GM08714 (cell line): ENCODE measurements around the gene CCDC171.

ENCODE experiments used
- H3K4me3 ChIP-seq: fragments of 200-500 bp; sonication (Bioruptor generic); 2 replicates; pipeline ENCODE4 v1.5.1; 2014; ENCODE audit warnings: mild to moderate bottlenecking, low read length, inconsistent platforms
- ZNF274 ChIP-seq: IDR thresholded peaks from 2 replicates; pipeline ENCODE4 v1.6.1; 2012; ENCODE audit warnings: mild to moderate bottlenecking, low read depth, low read length

The CCDC171 gene

DNA sequence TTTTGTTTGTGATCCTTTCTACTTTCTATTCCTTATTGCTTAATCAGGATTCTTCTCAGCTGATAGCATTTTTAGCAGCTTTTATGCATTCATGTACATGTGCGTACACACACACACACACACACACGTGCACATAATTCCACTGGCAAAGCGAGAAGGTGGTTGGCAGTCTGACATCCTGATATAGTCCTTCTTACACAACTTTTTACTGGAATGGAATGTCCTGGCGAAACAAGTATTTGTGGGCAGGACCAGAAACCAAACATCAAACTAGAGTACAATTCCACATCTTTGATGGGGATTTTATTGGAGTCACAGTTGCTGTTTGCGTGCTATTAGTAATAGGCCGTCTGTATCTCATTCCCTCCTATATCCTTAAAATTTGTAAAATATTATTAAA, 356.5 kb downstream of the CCDC171 start:
- no peak overlapping the region for H3K4me3 ChIP-seq
- TF ChIP-seq ZNF274 = no peak

DNA sequence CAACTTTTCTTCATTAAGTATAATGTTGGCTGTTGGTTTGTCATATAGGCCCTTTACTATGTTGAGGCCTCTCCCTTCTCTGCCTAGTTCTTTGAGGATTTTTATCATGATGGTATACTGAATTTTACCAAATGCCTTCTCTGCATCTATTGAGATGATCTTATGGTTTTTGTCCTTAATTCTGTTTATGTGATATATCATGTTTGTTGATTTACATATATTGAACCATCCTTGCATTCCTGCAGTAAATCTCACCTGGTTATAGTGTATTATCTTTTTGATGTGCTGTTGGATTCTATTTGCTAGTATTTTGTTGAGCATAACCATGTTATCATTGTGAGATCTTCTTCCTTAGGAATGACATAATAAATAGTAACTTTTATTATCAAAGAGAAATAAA, 362.9 kb downstream of the CCDC171 start:
- H3K4me3 ChIP-seq = no peak overlapping the region
- TF ChIP-seq ZNF274 = no peak

DNA sequence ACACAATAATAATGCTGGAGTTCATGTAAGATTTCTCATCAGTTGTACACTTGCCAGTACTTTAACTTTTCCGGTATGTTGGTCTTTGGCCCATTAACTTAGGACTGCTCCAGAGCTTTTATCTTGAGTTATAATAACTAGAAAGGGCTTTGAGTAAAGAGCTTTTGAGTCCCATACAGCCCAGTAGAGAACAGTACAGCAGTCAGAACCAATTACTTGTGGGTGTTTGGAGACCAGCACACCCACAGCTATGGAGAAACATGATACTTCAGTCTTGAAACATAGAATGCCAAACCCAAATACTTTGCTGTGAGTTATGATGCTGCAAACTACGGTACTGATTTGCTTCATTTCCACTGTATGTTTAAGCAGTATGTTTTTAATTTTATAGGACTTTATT, 374.3 kb downstream of the CCDC171 start:
- H3K4me3 ChIP-seq = no peak overlapping the region
- no peak for TF ChIP-seq ZNF274

DNA sequence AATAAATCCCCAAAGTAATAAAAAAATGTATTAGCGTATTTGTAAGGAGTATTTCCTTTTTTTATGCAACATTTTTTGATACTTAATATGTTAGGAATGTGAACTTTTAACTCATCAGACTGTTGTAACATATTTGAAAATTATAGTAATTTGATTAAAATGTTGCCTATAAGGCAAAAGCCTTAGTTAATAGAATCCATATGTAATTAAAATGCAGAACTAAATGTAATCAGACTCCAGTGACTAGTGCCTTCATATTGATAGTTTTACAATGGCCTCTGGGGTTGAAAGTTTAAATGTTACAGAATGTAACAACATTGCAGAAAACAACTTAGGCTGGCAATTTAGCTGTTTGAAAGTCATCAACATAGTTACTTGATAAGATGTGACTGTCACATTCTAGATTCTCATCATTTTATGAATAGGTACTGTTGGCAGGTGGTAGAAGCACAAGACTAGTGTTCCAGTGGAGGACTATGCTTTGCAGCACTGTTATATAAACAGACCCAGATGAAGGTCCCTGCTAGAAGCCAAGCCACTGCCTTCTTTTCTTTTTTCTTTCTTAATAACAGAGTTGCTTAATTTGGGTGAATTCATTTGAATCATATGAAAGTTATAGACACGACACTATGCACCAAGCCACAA, 382.9 kb downstream of the CCDC171 start:
- TF ChIP-seq ZNF274 = no peak
- H3K4me3 ChIP-seq = no peak overlapping the region

DNA sequence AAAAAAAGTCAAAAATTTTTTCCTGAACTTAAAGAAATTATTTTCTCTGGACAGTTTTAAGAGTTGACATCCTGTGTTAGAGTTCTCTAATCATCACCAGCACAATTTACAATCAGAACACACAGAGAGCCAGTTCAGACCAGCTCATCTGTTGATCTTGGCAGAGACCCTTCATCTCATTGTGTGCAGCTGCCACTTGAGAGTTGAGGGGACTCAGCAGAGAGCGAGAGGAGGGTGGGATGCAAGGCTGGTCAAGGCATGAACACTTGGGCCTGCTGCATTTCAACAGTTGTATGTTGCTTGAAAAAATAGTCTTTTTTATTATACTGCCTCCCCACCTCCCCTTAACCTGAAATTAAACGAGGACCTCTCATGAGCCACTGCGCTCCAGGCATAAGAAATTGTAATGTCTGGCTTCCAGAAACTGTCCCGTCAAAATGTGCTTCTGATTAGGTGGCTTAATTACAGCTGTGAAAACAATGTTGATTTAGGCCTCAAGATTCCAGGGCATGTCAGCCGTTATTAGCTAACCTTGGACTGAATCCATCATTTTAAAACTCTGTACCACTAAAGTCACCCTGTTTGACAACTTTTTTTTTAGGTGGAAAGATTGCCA, 383.6 kb downstream of the CCDC171 start:
- no peak overlapping the region for H3K4me3 ChIP-seq
- no peak for TF ChIP-seq ZNF274

DNA sequence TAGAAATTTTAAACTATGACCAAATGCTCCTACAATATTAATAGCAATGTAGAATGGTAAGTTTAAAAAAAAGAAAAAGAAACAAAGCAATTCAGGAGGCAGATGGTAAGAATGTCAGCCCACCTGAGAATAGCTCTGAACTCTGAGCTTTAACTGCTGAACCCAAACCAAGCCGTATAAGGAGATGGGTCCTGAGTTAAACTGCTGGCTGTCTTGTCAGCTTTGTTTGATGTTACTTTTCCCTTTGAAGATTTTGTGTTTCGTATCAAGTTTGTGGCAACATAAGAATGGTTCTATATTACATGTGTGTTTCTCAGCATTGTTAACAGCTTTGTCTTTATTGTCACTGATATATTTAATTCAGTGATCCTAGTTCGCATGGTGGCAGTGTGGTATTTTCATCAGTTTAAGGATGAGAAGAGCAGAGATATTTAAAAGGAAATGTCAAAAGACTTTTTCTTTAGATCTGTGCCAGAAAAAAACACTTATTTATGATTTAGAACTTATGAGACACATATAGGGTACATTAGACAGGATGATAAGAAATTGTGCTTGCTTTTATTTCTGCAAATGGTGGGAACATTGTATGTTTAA, 390.1 kb downstream of the CCDC171 start:
- H3K4me3 ChIP-seq = no peak overlapping the region
- no peak for TF ChIP-seq ZNF274

DNA sequence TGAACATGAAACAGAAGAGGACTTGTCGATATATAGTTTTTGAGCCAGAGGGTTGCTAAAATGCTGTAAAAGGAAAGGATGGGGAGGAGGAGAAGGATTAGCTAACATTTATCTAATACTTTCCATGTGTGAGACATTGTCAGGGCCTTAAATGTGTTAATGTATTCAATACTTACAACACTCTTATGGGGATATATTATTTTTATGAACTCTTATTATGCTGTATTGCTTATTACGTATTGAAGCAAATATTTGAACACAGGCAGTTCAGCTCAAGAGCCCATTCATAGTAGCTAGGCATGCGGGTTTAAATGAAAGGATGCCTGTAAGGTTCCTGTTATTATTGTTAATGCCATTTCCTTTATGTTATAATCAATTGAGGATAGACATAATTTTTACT, 391.5 kb downstream of the CCDC171 start:
- no peak for TF ChIP-seq ZNF274
- H3K4me3 ChIP-seq = no peak overlapping the region

DNA sequence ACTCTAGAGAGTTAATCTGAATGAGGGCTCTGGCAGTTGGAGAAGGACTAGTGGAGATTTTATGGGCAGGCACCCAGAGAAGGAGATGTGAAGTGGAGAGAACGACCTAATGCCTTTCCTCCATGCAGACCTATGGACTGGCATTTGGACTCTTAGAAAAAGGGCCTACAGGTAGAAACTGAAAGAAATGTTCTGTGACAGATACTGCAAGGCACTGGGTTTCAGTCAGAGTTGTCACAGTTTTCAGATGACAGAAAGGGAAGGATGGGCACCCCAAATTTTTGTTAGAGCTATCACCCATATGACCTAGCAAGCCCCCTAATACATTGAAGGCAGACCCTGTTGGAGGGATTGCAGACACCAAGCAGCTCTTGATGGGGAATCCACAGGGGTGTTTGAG, 406.8 kb downstream of the CCDC171 start:
- TF ChIP-seq ZNF274 = no peak
- H3K4me3 ChIP-seq = no peak overlapping the region

DNA sequence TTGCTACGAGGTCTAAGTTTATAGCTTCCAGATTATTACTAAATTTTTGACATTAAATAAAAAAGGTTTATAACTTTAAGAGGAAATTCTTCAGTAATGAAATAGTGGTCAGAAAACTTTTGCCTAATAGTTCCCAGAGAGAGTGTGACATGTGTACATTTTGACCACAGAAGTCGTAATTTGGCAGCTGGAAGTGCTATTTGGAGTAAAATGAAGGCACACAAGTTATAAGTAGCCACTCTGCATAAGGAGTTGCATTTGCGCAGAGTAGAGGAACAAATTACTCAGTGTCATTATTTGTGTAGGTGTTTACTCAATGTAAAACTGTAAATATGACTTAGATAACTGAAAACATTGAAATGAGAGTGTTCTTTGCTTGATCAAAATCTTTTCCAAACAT, 408.4 kb downstream of the CCDC171 start:
- no peak overlapping the region for H3K4me3 ChIP-seq
- no peak for TF ChIP-seq ZNF274

DNA sequence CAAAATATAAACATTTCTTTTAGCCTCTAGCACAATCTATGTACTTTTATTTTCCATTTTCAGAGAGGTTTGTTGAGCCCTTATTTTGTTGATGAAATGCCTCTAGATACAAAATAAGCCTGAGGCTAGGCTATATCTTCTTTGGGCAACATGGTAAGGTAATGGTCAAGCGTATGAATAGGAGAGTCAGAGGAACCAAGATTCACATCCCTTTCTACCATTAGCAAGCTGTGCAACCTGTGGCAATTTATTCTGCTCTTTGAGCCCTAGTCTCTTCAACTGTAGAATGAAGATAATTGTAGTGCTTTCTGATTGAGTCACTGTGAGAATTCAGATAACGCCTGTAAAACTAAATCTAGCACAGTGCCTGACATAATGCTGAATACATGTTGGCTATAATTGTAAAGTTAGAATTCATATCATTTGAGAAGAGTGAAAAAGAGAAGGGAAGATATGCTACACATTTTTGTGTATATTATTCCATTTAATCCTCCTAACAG, 412.5 kb downstream of the CCDC171 start:
- no peak for TF ChIP-seq ZNF274
- no peak overlapping the region for H3K4me3 ChIP-seq

DNA sequence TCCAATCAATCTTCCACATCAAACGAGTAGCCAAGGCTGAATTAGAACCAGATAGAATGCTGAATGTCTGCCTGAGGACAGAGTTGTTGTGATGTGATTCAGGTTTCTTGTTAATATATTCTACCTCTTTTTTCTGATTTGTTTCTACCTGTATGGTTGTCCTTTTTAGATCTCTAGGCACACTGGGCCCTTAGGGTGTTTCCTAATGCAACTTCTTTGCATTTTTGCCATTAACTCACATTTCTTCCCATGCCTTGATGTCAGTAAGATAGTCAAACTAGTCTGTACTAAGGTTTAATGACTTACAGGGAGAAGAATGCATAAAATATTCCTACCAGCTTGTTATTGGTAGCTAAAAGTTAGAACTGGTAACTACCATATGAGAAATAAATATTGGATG, 413.6 kb downstream of the CCDC171 start:
- no peak for TF ChIP-seq ZNF274
- no peak overlapping the region for H3K4me3 ChIP-seq

DNA sequence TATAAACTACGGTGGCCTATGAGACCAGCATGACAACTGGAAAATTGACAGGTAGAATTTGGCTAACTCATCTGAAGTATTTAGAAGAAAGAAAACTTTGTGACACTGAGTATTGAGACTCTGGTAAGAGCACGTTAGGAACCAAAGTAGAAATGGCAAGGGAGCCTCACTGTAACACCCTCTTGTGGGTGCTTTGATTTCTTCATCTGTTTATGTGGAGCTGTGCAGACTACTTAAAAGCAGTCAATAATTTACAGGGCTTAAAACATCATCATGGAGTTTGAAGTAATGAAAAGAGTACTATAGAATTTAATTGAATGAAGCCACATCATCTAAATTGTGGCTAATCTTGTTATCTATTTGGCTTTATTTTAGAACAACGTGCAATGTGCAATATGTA, 414.2 kb downstream of the CCDC171 start:
- TF ChIP-seq ZNF274 = no peak
- no peak overlapping the region for H3K4me3 ChIP-seq

DNA sequence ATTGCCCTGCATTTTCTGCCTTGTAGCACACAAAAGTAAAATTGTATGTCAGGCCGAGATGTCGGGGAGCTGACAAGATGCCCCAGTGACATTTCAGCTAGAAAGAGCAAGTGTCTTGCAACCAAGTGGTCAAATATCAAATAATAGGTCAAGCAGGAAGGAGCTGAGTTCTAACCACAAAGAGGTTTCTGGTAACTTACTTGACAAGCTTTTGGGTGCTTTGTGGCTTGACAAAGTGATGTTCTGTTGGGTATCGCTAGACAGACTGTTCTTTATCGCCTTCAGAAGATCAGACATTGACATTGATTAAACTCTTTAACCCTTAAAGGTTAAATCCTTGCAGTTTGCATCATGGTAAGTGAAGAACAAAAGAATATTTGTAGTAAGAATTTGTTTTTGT, 419.9 kb downstream of the CCDC171 start:
- no peak overlapping the region for H3K4me3 ChIP-seq
- TF ChIP-seq ZNF274 = no peak

DNA sequence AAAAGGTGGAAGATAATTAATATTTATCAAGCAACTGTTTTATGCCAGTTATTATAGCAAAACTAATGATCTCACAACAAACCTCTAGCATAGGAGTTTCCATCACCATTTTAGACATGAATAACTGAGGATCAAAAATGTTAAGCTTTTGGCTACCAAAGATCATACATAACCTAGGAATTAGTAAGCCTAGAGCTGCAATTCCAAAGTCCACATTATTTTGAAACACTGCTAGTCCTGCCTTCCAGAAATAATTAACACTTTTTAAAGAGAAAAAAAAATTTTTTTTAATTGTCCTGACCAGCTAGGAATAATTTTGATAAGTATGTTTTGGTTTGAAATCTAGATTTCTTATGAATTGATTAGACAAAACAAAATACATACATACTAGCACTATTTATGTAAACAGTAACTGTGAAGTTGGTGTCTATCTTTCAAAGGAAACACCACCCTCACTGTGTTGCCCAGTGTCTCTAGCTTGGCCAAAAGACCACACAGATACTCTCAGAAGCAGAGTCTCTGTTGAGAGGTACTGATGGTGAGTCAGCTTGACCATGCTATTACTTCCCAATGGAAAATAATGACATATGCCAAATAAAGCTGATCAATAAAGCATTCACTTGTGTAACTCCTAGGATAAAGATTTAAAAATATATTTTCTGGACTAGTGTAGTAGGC, 422.4 kb downstream of the CCDC171 start:
- no peak overlapping the region for H3K4me3 ChIP-seq
- TF ChIP-seq ZNF274 = no peak

DNA sequence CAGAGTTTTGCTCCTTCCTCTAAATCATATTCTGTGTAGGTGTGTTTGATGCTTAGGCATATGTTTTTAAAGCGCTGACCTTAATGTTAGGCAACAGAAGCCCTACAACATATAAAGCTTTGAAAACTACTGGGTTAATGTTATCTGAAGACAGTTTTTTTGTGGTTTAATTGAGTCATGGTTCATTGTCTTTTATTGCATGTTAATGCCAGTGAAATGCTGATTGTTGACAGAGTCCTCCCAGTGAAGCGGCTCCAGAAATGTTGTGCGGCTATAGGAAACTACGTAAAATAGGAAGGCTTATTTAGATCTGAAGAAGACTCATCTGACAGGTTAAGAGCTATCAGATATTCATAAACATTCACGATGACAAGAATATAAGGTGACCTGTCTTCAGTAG, 424.6 kb downstream of the CCDC171 start:
- H3K4me3 ChIP-seq = no peak overlapping the region
- TF ChIP-seq ZNF274 = no peak

DNA sequence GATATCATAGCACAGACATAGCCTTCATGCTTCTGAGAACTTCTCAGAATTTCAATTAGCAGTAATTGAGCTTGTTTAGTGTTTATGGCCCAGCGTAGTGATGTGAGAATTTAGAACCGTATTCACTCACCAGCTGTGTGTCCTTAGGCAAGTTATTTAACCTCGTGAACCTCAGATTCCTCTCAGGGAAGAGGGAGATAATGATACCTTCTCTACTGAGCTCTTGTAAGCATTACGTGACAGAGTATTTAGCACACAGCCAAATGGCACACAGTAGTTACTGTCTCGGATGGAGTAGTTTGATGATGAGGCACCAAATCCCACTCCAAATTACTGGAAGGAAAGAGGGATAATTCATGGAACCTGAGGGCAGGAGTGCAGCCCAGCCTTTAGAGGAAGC, 429.3 kb downstream of the CCDC171 start:
- no peak overlapping the region for H3K4me3 ChIP-seq
- TF ChIP-seq ZNF274 = no peak
